GM21786 (cell line): Measurements from ENCODE around the gene IL18RAP.
A peak's percentile ranks its signal among the peaks of the same experiment; 100 is the strongest.

ENCODE experiments used
- ATAC-seq: cut with Tn5 transposase; IDR thresholded peaks from one replicate; pipeline ENCODE4 v1.9.1; 2021; ENCODE audit not compliant: unreplicated experiment

Gene IL18RAP, protein sequence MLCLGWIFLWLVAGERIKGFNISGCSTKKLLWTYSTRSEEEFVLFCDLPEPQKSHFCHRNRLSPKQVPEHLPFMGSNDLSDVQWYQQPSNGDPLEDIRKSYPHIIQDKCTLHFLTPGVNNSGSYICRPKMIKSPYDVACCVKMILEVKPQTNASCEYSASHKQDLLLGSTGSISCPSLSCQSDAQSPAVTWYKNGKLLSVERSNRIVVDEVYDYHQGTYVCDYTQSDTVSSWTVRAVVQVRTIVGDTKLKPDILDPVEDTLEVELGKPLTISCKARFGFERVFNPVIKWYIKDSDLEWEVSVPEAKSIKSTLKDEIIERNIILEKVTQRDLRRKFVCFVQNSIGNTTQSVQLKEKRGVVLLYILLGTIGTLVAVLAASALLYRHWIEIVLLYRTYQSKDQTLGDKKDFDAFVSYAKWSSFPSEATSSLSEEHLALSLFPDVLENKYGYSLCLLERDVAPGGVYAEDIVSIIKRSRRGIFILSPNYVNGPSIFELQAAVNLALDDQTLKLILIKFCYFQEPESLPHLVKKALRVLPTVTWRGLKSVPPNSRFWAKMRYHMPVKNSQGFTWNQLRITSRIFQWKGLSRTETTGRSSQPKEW

DNA sequence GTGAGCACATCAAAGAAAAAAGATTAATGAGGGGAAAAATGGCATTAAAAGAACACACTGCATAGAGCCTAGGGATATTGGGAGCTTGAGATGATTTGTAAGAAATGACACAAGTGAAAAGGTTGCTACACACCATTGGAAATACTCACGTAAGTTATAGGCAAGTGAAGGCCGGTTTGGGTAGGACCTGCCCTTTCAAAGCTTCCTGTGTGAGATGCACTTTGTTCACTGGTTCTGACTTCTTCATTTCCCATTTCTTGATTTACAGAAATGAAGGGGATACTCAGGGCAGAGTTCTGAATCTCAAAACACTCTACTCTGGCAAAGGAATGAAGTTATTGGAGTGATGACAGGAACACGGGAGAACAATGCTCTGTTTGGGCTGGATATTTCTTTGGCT, at the start of gene IL18RAP:
Gene IL18RAP, plus strand, starts transcription at position 251 of the 400 bp plus-strand sequence. Its CDS starts 118 bp downstream, at position 369.
- no peak for ATAC-seq

- no peak for ATAC-seq
Observed at GRCh38 chr2:102376052-102376591, 46.8 kb upstream of the IL18RAP start.

DNA sequence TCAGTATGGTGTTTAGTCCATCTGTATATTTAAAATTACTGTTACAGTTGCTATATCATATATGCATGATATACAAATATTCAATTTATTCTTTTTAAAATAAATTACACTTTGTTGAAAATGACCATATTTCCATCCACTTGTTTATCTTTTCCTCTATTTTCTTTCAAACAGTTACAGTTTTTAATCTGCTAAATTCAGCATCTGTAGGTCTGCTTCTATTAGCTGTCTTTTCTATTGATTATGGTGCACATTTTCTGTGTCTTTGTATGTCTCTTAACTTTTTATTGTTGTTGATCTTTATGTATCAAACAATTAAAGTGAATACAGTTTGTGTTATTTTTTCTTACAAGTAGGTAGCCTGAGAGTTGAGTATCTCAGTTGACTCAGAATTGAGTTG, 39.2 kb upstream of the IL18RAP start:
- ATAC-seq: no peak

DNA sequence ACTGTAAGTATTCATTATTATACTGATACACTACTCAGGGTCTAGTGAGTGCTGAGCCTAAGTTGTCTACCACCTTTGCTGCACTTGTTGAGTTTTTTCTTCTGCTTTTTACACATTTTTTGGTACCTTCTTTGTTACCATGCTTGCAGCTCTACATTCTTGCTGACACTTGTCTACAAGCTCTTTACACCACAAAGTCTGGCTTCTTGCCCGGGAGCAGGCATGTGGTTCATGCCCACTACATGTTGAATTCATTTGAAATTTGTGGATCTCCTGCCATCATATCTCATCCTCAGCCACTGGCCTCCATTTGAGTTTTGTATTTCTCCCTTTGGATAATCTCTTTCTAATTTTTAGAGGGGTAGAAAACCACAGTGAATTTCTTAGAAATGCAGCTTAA, 37.4 kb upstream of the IL18RAP start:
- ATAC-seq: no peak

DNA sequence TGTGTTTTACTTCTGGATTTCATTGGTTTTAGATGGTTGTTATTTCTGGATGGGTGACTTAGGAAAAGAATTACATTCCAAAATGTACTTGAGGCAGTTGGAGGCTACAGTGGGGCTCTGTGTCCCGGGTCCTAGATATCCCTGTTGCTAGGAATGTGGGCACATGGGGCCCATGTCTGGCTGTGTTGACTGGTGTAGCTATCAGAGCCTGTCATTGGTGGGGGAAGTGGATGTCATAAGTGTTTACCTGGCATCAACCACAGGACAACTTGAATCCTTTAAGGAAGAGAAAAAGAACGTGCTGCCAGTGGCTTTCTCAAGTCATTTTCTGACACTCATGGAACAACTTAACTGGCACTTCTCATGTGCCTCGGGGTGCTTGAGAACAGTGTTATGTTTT, 37.0 kb upstream of the IL18RAP start:
- ATAC-seq: no peak

DNA sequence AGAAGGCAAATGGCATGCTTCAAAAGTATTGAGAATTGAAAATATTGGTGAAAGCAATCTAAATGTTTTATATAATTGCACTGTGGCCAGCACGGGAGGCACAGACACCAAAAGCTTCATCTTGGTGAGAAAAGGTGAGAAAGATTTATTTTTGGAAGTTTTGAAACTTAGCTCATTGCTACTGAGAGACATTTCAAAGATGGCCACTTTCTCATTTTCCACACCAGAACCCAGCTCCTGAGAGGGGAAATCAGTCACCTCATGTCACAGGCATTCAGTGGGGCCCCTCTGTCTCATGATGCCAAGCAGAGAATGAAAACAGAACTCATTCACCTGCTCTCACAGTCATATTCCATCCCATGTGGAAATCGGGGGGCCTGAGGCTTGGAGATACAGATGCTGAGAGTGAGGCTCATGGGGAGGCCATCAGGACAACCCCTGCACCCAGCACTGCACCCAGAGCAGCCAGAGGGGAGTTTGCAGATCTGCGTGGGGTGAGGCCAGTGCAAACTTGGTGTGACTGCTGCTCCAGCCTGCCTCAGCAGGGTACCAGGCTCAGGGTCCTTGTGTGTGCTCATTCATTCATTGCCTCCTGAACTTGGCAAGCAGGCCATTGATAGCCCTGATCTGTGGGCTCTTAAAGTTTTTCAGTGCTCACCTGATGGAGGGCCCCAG, 36.0 kb upstream of the IL18RAP start:
- ATAC-seq: no peak

DNA sequence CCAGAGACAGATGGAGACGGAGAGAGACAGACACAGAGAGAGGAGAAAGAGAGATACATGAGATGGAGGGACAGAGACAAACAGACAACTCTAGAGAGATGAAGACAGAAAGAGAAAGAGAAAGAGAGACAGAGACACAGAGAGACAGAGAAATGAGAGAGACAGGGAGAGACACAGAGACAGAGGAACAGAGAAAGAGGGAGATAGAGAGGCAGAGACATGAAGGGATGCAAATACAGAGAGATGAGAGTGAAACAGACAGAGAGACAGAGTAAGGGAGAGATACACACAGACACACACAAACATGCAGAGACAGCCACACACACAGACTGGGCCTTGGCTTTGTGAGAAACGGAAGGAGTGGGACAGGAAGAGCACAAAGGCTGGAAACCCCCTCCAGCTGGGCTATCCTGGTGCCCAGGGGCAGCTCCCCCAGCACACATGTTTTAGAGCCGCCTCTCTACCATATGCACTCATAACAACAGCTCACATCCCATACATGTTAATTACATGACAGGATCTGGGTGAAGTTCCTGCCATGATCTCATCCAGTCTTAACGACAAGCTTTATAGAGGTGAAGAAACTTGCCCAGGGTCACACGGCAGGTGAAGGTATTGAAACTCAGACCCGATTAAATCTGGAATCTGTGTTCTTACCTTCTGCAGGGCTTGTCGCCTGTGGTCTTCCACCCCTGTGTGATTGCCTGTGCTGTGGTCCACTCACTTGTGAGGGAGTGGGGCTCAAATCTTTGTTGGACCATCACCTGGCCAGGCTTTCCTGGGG, 35.0 kb upstream of the IL18RAP start:
- no peak for ATAC-seq

DNA sequence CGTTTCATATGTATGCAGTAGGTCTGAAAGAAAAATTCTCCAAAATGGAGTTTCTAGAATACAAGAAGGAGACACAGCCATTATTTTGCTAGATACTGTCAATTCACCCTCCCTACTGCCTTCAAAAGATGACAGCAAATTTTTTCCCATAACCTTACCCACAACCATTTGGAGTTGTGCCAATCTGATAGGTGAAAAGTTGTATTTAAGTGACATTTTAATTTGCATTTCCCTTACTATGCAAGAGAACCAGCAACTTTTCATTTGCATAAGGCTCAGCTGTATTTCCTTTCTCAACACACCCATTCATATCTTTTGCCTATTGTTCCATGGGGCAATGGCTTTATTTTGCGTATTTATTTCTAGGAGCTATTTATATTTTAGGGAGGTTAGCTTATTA, 31.4 kb upstream of the IL18RAP start:
- ATAC-seq: no peak

GRCh38 chr2:102392096-102392495, 30.9 kb upstream of the IL18RAP start:
- ATAC-seq: no peak

DNA sequence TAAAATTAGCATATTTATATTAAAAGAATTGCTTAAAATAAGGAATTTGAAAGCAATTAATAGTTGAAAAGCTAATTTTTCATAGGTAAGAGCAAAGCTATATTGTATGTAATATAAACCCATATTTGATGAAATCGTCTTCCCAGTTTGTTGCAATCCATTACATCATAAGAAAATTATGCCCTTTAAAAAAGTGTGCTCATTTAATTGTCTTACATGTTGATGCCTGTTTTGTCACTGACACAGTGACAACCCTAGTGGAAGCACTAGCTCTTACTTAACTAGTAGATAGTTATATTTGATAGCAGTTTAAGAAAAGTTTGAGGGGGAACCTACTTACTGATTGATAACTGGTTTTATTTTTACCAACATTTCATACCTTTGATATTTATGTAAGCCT, 30.0 kb upstream of the IL18RAP start:
- ATAC-seq: no peak

DNA sequence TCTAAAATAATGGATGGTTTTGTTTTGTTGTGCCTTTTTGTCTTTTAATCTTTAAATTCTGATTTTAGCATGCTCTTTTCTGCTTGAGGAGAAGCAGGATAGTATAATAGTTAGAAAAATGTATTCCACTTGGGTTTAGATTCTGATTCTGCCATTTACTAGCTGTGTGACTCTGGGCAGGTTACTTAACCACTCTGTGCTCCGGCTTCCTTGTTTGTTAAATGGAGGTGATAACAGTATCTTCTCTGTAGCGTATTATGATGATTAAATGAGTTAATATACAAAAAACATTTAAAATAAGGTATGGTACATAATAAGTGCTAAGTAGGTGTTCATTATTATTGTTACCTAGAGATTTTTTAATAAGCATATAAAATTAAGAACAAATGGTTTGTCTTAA, 26.9 kb upstream of the IL18RAP start:
- ATAC-seq: no peak

- no peak for ATAC-seq
Observed at GRCh38 chr2:102397209-102397608, 25.8 kb upstream of the IL18RAP start.

DNA sequence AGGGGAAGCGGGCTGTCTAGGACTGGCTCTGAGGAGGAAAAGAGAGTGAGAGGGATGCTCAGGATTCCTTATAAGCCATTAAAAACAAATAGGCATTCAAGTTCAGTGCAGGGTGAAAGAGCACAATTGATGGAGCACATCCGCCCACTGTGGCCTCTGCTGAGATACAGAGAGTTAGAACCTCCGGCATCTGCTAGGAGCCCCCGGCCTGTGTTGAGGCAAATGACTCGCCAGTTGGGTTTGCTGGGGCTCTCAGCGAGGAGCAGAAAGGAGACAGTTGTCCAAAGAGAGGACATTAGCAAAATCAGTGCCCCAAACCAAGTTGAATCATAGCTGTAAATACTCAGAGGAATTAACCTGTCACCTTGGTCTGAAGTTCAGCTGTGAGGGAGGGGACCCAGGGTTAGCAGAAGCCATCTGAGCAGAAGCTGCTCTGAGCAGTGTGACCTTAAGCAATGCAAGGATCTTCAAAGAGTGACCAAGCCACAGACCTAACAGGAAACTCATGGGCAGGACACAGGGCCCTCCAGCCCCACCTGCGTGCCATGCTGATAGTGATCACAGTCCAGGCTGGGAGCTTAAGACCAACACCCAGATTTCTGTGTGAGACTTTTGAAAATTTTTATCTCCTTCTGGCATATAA, 23.3 kb upstream of the IL18RAP start:
- no peak for ATAC-seq

DNA sequence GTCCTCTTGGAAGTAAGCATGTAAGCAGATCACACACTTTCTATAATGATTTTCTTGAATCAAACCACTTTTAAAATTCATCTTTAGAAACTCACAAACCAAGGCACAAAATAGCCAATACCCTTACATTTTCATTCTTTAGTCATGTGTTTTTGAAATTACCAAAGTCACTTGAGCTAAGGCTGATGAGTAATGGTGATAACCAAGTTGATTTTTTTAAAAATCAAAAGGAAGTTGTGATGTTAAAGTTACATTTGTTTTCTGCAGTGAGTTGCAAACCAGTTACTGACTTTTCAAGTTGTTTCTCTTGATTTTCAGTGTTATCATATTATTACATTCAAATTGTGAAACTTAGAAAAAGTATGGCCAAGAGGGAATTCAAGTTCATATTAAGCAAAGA, 21.5 kb upstream of the IL18RAP start:
- no peak for ATAC-seq

GRCh38 chr2:102401865-102402264, 21.1 kb upstream of the IL18RAP start:
- no peak for ATAC-seq

- no peak for ATAC-seq
Observed at GRCh38 chr2:102410952-102411351, 12.0 kb upstream of the IL18RAP start.

DNA sequence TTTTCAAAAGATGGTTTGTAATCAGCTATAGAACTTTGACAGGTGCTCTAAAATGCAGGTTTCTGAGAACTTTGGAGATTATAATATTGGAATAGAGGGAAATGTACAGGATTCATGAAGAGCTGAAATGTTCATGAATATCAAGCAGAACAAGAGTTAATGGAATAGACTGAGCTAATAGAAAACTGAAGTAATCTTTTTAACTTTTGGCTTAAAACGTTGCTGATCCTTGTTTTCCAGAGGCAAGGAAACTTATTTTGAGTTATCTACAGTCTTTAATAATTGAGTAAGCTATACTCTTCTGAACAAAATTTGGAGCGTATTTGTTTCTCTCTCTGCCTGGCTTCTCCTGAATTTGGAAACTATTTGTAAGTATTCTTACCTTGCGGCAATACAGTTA, 10.8 kb upstream of the IL18RAP start:
- no peak for ATAC-seq

GRCh38 chr2:102417946-102418345, 5.0 kb upstream of the IL18RAP start:
- no peak for ATAC-seq

DNA sequence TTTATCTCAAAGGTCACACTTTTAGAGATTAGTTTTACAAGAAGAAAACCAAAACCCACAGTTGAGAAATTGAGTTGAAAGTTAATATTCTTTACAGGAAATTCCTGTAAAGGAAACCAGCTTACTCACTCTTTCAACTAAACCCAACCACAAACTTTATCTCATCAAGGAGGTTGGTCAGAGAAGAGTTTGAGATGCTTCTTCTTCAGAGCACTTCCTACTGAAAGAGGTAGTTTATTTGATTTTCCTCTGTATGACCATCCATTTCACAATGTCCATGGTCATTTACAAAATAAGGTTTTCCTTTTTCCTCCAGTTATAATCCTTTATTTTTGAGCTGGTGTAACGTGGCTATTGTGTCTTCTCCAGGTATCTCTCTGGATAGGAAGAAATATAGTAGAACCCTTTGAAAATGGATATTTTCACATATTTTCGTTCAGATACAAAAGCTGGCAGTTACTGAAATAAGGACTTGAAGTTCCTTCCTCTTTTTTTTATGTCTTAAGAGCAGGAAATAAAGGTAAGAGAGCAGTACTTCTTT, 4.5 kb upstream of the IL18RAP start:
- peak; percentile 69 for ATAC-seq

DNA sequence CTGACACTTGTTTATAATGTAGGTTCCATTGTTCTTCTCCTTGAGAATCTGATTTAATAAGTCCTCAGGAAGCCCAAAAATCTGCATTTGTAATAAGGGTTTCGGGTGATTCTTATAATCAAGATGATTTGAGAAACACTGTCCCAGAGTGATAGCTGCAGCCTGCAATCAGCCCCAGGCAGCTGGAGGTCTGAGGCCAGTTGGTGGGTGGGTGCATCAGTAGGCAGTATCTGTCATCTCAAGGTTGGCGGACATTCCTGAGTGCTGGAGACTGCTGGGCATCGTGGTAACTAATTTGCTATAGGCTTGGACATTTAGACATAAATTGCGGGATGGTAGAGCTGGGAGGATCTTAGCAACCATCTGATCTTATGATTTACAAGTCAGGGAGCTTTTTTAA, 2.7 kb upstream of the IL18RAP start:
- ATAC-seq: no peak
